MCF 10A (cell line): Measurements from ENCODE around the gene DPP4. TPM values are rescaled to one million over a fixed set of nuclear protein-coding genes. Genes with fewer than 3 reads are reported as not detected.
A peak's percentile ranks its signal among the peaks of the same experiment; 100 is the strongest.

Experiments used
- BruUV-seq: library from RNA; stranded (reverse); fragments of 400-500 nt; replicated peaks from 2 replicates; lab custom pipeline; 2021; lab: Mats Ljungman, UMichigan
- CTCF ChIA-PET: fragments of 300-600 bp; sonication (Branson Sonifier 250); formaldehyde crosslinking; extraction: SDS; loops from one replicate; lab custom pipeline; 2021; ENCODE audit warnings: antibody characterized with exemption, inconsistent platforms; lab: Yijun Ruan, JAX
- POLR2A ChIA-PET: fragments of 300-600, 350-650 bp; sonication (Branson Sonifier 250); formaldehyde crosslinking; extraction: SDS; loops from one replicate; lab custom pipeline; 2020; ENCODE audit warnings: antibody characterized with exemption, inconsistent platforms; lab: Yijun Ruan, JAX
- DNase-seq: peaks from one replicate; pipeline ENCODE4 v3.0.0-alpha.2; 2018; ENCODE audit not compliant: unreplicated experiment
- H3K27ac Mint-ChIP-seq: one replicate; pipeline ENCODE4 v1.8.0; 2022; ENCODE audit warnings: mild to moderate bottlenecking, low read depth, mixed read lengths; ENCODE audit not compliant: unreplicated experiment
- H3K27me3 Mint-ChIP-seq: one replicate; pipeline ENCODE4 v1.8.0; 2022; ENCODE audit warnings: mixed read lengths; ENCODE audit not compliant: insufficient read depth, unreplicated experiment
- H3K36me3 Mint-ChIP-seq: one replicate; pipeline ENCODE4 v1.8.0; 2022; ENCODE audit warnings: mild to moderate bottlenecking, moderate library complexity, mixed read lengths; ENCODE audit not compliant: insufficient read depth, unreplicated experiment
- H3K4me1 Mint-ChIP-seq: one replicate; pipeline ENCODE4 v1.8.0; 2022; ENCODE audit warnings: mixed read lengths; ENCODE audit not compliant: insufficient read depth, unreplicated experiment
- H3K4me3 Mint-ChIP-seq: one replicate; pipeline ENCODE4 v1.8.0; 2022; ENCODE audit warnings: mild to moderate bottlenecking, moderate library complexity, mixed read lengths; ENCODE audit not compliant: unreplicated experiment
- H3K9me3 Mint-ChIP-seq: one replicate; pipeline ENCODE4 v1.8.0; 2022; ENCODE audit warnings: mixed read lengths; ENCODE audit not compliant: unreplicated experiment
- intact Hi-C: fragments of 100-400 bp; cut with micrococcal nuclease; formaldehyde crosslinking; loops from 2 replicates; pipeline ENCODE4 v1.14.1; 2022
- total RNA-seq: library from RNA; stranded (reverse); gene quantifications from 2 replicates; pipeline ENCODE4 v1.2.3, GENCODE V29; 2022
- TF ChIP-seq, protein P1 (sequence below): fragments of 200-600 bp; IDR thresholded peaks from one replicate; pipeline ENCODE4 v1.8.0; 2022; ENCODE audit warnings: antibody characterized with exemption, mild to moderate bottlenecking; ENCODE audit not compliant: unreplicated experiment

DPP4 gene
- total RNA-seq, 1 experiment from 2014 or later: not detected

GRCh38 chr2:161952783-161953191 is 121.2 kb downstream of the DPP4 start:
- CTCF ChIA-PET: interaction anchor here (0.6 to 4.1 kb wide), 3 partner anchors 172 to 701 kb away, joined by 3 to 27 read pairs (median 4); no protein-coding TSS in a partner anchor
- no peak overlapping the region for H3K27ac Mint-ChIP-seq
- TF ChIP-seq, protein P1, sequence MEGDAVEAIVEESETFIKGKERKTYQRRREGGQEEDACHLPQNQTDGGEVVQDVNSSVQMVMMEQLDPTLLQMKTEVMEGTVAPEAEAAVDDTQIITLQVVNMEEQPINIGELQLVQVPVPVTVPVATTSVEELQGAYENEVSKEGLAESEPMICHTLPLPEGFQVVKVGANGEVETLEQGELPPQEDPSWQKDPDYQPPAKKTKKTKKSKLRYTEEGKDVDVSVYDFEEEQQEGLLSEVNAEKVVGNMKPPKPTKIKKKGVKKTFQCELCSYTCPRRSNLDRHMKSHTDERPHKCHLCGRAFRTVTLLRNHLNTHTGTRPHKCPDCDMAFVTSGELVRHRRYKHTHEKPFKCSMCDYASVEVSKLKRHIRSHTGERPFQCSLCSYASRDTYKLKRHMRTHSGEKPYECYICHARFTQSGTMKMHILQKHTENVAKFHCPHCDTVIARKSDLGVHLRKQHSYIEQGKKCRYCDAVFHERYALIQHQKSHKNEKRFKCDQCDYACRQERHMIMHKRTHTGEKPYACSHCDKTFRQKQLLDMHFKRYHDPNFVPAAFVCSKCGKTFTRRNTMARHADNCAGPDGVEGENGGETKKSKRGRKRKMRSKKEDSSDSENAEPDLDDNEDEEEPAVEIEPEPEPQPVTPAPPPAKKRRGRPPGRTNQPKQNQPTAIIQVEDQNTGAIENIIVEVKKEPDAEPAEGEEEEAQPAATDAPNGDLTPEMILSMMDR: no peak
- H3K9me3 Mint-ChIP-seq: no peaks in the 10 kb centered on the region
- POLR2A ChIA-PET: interaction anchor here (0.5 to 0.9 kb wide), 2 partner anchors 9 to 174 kb away, joined by 3 to 4 read pairs; no protein-coding TSS in a partner anchor
- DNase-seq: no peak
- intact Hi-C loops: no loop called here
- no peaks in the 10 kb centered on the region for H3K36me3 Mint-ChIP-seq
- no TSS peak for BruUV-seq
- peaks cover 90% of the 10 kb centered on the region for H3K27me3 Mint-ChIP-seq
- no peaks in the 10 kb centered on the region for H3K4me1 Mint-ChIP-seq
- H3K4me3 Mint-ChIP-seq: no peak overlapping the region

- TF ChIP-seq, protein P1: no peak
- DNase-seq: no peak
- POLR2A ChIA-PET: interaction anchor here (0.8 kb wide), 1 partner anchor 178 kb away, joined by 5 read pairs; no protein-coding TSS in a partner anchor
- Mint-ChIP-seq H3K4me1 (no peaks in the 10 kb centered on the region), H3K27ac (no peak overlapping the region), H3K9me3 (no peaks in the 10 kb centered on the region), H3K4me3 (no peak overlapping the region), H3K36me3 (no peaks in the 10 kb centered on the region), H3K27me3 (peaks cover 72% of the 10 kb centered on the region)
- CTCF ChIA-PET: interaction anchor here (0.7 to 5.2 kb wide), 19 partner anchors 8 to 730 kb away, joined by 3 to 99 read pairs (median 4); no protein-coding TSS in a partner anchor
- intact Hi-C loops: loop anchor here (2.0 to 10.0 kb wide), 3 partner anchors 174 to 723 kb away; no protein-coding TSS in a partner anchor
- no TSS peak for BruUV-seq
Measured at GRCh38 chr2:161947836-161948235, 126.2 kb downstream of the DPP4 start.

- Mint-ChIP-seq H3K27ac (no peak overlapping the region), H3K4me3 (no peak overlapping the region), H3K36me3 (no peaks in the 10 kb centered on the region), H3K27me3 (peaks cover 72% of the 10 kb centered on the region), H3K4me1 (no peaks in the 10 kb centered on the region), H3K9me3 (no peaks in the 10 kb centered on the region)
- no peak for DNase-seq
- BruUV-seq: no TSS peak
- CTCF ChIA-PET: interaction anchor here (0.7 to 5.2 kb wide), 23 partner anchors 8 to 729 kb away, joined by 3 to 99 read pairs (median 5); no protein-coding TSS in a partner anchor
- intact Hi-C loops: loop anchor here (2.0 to 10.0 kb wide), 3 partner anchors 175 to 723 kb away; no protein-coding TSS in a partner anchor
- TF ChIP-seq, protein P1: no peak
- POLR2A ChIA-PET: interaction anchor here (0.6 kb wide), 2 partner anchors 37 to 360 kb away, joined by 3 read pairs; no protein-coding TSS in a partner anchor
Measured at GRCh38 chr2:161947406-161947805, 126.6 kb downstream of the DPP4 start.

DNA sequence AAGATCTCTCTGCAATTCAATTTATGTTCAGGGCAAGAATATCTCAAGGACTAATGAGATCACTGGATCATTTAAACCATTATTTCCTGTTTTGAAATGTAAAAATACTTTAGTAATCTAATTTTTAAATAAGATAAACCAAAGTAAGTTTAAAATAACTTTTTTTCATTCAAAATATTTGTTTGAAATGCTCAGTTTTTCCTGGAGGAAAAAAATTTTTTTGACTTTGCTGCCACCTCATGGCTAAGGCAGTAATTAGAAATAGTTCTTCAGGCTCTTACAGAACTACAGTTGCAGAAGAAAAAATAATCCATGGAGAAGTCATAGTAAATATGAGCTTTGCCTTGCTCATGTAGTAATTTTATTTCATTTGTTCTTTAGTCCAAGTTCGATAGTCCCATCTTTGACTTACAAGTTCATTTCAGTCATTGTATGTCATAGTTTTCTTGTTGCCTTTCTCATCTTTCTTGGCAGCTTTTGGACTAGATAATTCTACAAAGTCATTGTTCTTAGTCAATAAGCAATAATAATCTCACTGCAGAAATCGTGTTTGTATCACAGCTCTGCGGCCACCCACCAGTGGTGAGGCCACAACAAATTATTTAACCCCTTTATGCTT is 127.4 kb downstream of the DPP4 start:
- Mint-ChIP-seq H3K9me3 (no peaks in the 10 kb centered on the region), H3K4me3 (no peak overlapping the region), H3K4me1 (no peaks in the 10 kb centered on the region), H3K36me3 (no peaks in the 10 kb centered on the region), H3K27ac (no peak overlapping the region), H3K27me3 (peaks cover 71% of the 10 kb centered on the region)
- intact Hi-C loops: loop anchor here (1.0 to 10.0 kb wide), 4 partner anchors 176 to 722 kb away; no protein-coding TSS in a partner anchor
- ChIA-PET CTCF (interaction anchor here (0.5 to 5.2 kb wide), 39 partner anchors 8 to 728 kb away, joined by 3 to 99 read pairs (median 4); no protein-coding TSS in a partner anchor), POLR2A (interaction anchor here (0.6 to 1.1 kb wide), 4 partner anchors 37 to 688 kb away, joined by 3 read pairs; no protein-coding TSS in a partner anchor)
- BruUV-seq: no TSS peak
- TF ChIP-seq, protein P1: peak; percentile 71
- DNase-seq: peak; percentile 40
